ENCODE data around the gene PDZD11.

PDZD11 gene

GRCh38 chrX:70254909-70255308 lies 34.8 kb downstream of the PDZD11 start (continued):
- TF ChIP-seq ZNF571 (tag by site-specific recombination; IDR thresholded peaks at IDR 0.05) (no peak), TRIM28 (IDR thresholded peaks at IDR 0.05; ENCODE audit: borderline replicate concordance, low read length) (no peak), ZNF830 (tag by site-specific recombination; IDR thresholded peaks at IDR 0.05; ENCODE audit: low read depth) (no peak), ZNF549 (tag by site-specific recombination; IDR thresholded peaks at IDR 0.05) (no peak), ZNF23 (tag by site-specific recombination; IDR thresholded peaks at IDR 0.05; ENCODE audit: borderline replicate concordance) (no peak), KLF16 (tag by site-specific recombination; IDR thresholded peaks at IDR 0.05) (no peak), ZNF747 (tag by site-specific recombination; IDR thresholded peaks at IDR 0.05) (no peak)

- H3K9me3 ChIP-seq (ENCODE audit: control insufficient read depth, insufficient read depth, low read depth, low read length), result no peaks in the 10 kb centered on the region; the same call in none of the 2 replicates
- no peaks in the 10 kb centered on the region for H3K36me3 ChIP-seq (ENCODE audit: control insufficient read depth in 2 of 2, insufficient read depth in 1 of 2, low read length in 2 of 2)
- no peak for TF ChIP-seq ZNF157 (tag by site-specific recombination; IDR thresholded peaks at IDR 0.05)
- no peak for TF ChIP-seq ZNF10 (tag by site-specific recombination; IDR thresholded peaks at IDR 0.05)
- no peak for TF ChIP-seq ZNF555 (tag by site-specific recombination; conservative IDR thresholded peaks at IDR 0.05)
- no peak for TF ChIP-seq ZNF658 (tag by site-specific recombination; IDR thresholded peaks at IDR 0.05)
- no peak for TF ChIP-seq BCL11B (tag by site-specific recombination; IDR thresholded peaks at IDR 0.05; ENCODE audit: low read depth)
- no peak for TF ChIP-seq ZNF521 (tag by site-specific recombination; IDR thresholded peaks at IDR 0.05)
- TF ChIP-seq ZNF121 (tag by site-specific recombination; IDR thresholded peaks at IDR 0.05), result no peak
- no peak for TF ChIP-seq ZNF292 (tag by site-specific recombination; IDR thresholded peaks at IDR 0.05; ENCODE audit: borderline replicate concordance, low read depth)
- TF ChIP-seq ZNF654 (tag by site-specific recombination; IDR thresholded peaks at IDR 0.05; ENCODE audit: low read depth), result no peak
- TF ChIP-seq ZNF48 (tag by site-specific recombination; IDR thresholded peaks at IDR 0.05), result no peak
- TF ChIP-seq ZNF837 (tag by site-specific recombination; IDR thresholded peaks at IDR 0.05), result no peak
- TF ChIP-seq ZFHX2 (tag by site-specific recombination; conservative IDR thresholded peaks at IDR 0.05), result no peak
- TF ChIP-seq ZNF843 (tag by site-specific recombination; IDR thresholded peaks at IDR 0.05), result no peak
- TF ChIP-seq KLF7 (tag by site-specific recombination; IDR thresholded peaks at IDR 0.05; ENCODE audit: borderline replicate concordance), result no peak
- TF ChIP-seq ZNF623 (tag by site-specific recombination; IDR thresholded peaks at IDR 0.05), result no peak
- TF ChIP-seq ZNF24 (tag by site-specific recombination; IDR thresholded peaks at IDR 0.05), result no peak
- H3K27ac ChIP-seq (ENCODE audit: extremely low read depth, low read depth, low read length), result no peak overlapping the region
- H3K4me3 ChIP-seq (ENCODE audit: low read depth, low read length), result no peak overlapping the region
- ChIA-PET POLR2A (no interaction called here), CTCF (interaction anchor here (0.7 to 1.4 kb wide), 3 partner anchors 9 to 121 kb away, joined by 3 read pairs; partner anchors contain the start of gene IGBP1)
- no peaks in the 10 kb centered on the region for H3K4me1 ChIP-seq (ENCODE audit: control insufficient read depth, insufficient read depth, low read length)
Observed at GRCh38 chrX:70254063-70254400, 35.7 kb downstream of the PDZD11 start.

- ChIA-PET POLR2A (no interaction called here), CTCF (interaction anchor here (0.5 to 1.4 kb wide), 4 partner anchors 9 to 760 kb away, joined by 3 read pairs; partner anchors contain the start of gene IGBP1)
- no peaks in the 10 kb centered on the region for H3K36me3 ChIP-seq (ENCODE audit: control insufficient read depth in 2 of 2, insufficient read depth in 1 of 2, low read length in 2 of 2)
- no peak overlapping the region for H3K27ac ChIP-seq (ENCODE audit: extremely low read depth, low read depth, low read length)
- no peak overlapping the region for H3K4me3 ChIP-seq (ENCODE audit: low read depth, low read length)
- no peaks in the 10 kb centered on the region; the same call in none of the 2 replicates for H3K9me3 ChIP-seq (ENCODE audit: control insufficient read depth, insufficient read depth, low read depth, low read length)
- H3K4me1 ChIP-seq (ENCODE audit: control insufficient read depth, insufficient read depth, low read length), result no peaks in the 10 kb centered on the region
- TF ChIP-seq ZNF514 (tag by site-specific recombination; IDR thresholded peaks at IDR 0.05), result no peak
- no peak for TF ChIP-seq ZNF580 (tag by site-specific recombination; IDR thresholded peaks at IDR 0.05)
- no peak for TF ChIP-seq ZNF311 (tag by site-specific recombination; IDR thresholded peaks at IDR 0.05; ENCODE audit: borderline replicate concordance)
- TF ChIP-seq ZNF747 (tag by site-specific recombination; IDR thresholded peaks at IDR 0.05), result no peak
- no peak for TF ChIP-seq ZNF521 (tag by site-specific recombination; IDR thresholded peaks at IDR 0.05)
- no peak for TF ChIP-seq ZNF629 (tag by site-specific recombination; IDR thresholded peaks at IDR 0.05)
Observed at GRCh38 chrX:70253377-70254062, 36.2 kb downstream of the PDZD11 start.
